ENCODE data around the gene COL19A1. TPM values are rescaled to one million over a fixed set of nuclear protein-coding genes. Genes with fewer than 3 reads are reported as not detected.

COL19A1 gene
- polyA plus RNA-seq, 1 donor (not counting 4 experiments of a cell fraction or from before 2014, with no cell fraction given) = not detected

DNA sequence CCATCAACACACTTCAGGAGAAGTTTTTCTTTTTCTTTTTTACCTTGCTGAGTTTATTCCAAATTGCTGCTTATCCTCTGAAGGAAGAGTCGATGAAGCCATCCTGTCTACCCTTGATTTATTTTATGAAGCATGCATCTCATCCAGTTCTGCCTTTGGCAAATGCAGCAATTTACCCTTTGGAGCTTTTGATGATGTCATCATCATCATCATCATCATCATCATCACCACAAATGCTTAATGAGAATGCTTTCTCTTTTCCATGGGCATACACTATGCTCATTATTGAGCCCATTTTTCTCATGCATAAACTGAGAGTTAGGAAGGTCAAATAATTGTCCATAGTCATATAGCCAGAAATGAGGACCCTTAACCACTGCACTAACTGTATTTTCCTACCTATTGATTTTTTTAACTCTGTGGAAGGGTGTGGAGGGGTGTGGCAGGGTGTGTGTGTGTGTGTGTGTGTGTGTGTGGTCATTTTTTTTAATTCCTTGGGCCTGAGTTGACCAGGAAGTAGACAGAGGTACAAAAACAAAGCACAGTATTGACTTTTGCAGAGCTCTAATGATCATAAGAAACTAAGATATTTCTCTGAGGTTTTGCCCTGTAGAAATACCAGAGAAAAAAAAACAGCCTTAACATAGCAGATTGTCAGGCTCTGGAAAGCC, 353.7 kb downstream of the COL19A1 start:
- DNase-seq (ENCODE audit: low read depth, low spot score) (no peak), FAIRE-seq (no peak)
- dilution Hi-C loops (cut with MboI; ENCODE audit: extremely low pct_ligation_motif_present, low sequenced_read_pairs) = no loop called here
- no peak overlapping the region for H3K4me3 ChIP-seq (ENCODE audit: control insufficient read depth in 2 of 3, extremely low read depth in 1 of 3, insufficient read depth in 2 of 3, low read depth in 1 of 3, low read length in 3 of 3)
- H3K4me2 ChIP-seq (ENCODE audit: control insufficient read depth, extremely low read depth, insufficient read depth, low read depth, low read length) = no peak overlapping the region
- no peak overlapping the region for H2AFZ ChIP-seq (ENCODE audit: control insufficient read depth, low read length)
- H3K4me1 ChIP-seq (ENCODE audit: control insufficient read depth, extremely low read depth, insufficient read depth, low read length) = no peaks in the 10 kb centered on the region
- H3K9ac ChIP-seq (ENCODE audit: control insufficient read depth, extremely low read depth, insufficient read depth, low read length) = no peak overlapping the region
- H3K27ac ChIP-seq (ENCODE audit: control insufficient read depth, insufficient read depth, low read length) = no peak overlapping the region
- H3K9me3 ChIP-seq (ENCODE audit: control insufficient read depth, low read depth, low read length) = no peaks in the 10 kb centered on the region
- no peaks in the 10 kb centered on the region for H3K79me2 ChIP-seq (ENCODE audit: control insufficient read depth, insufficient read depth, low read length)
- TF ChIP-seq, protein P1, sequence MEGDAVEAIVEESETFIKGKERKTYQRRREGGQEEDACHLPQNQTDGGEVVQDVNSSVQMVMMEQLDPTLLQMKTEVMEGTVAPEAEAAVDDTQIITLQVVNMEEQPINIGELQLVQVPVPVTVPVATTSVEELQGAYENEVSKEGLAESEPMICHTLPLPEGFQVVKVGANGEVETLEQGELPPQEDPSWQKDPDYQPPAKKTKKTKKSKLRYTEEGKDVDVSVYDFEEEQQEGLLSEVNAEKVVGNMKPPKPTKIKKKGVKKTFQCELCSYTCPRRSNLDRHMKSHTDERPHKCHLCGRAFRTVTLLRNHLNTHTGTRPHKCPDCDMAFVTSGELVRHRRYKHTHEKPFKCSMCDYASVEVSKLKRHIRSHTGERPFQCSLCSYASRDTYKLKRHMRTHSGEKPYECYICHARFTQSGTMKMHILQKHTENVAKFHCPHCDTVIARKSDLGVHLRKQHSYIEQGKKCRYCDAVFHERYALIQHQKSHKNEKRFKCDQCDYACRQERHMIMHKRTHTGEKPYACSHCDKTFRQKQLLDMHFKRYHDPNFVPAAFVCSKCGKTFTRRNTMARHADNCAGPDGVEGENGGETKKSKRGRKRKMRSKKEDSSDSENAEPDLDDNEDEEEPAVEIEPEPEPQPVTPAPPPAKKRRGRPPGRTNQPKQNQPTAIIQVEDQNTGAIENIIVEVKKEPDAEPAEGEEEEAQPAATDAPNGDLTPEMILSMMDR (optimal IDR thresholded peaks at IDR 0.05 in 1 of 3, IDR thresholded peaks at IDR 0.05 in 1 of 3, conservative IDR thresholded peaks at IDR 0.05 in 1 of 3; ENCODE audit: extremely low read depth in 1 of 3, insufficient read depth in 2 of 3, low read length in 3 of 3) = no peak
- TF ChIP-seq EZH2 (IDR thresholded peaks at IDR 0.05; ENCODE audit: low read length) = no peak
- H3K36me3 ChIP-seq (ENCODE audit: control insufficient read depth in 2 of 2, extremely low read depth in 1 of 2, insufficient read depth in 2 of 2, low read length in 2 of 2) = no peaks in the 10 kb centered on the region
- H3K9me1 ChIP-seq (ENCODE audit: control insufficient read depth, extremely low read depth, insufficient read depth, low read length) = no peaks in the 10 kb centered on the region
- H3K27me3 ChIP-seq (ENCODE audit: control insufficient read depth, extremely low read depth, insufficient read depth, low read length) = peaks cover 31% of the 10 kb centered on the region
- no peaks in the 10 kb centered on the region for H4K20me1 ChIP-seq (ENCODE audit: control insufficient read depth, extremely low read depth, insufficient read depth, low read length)

DNA sequence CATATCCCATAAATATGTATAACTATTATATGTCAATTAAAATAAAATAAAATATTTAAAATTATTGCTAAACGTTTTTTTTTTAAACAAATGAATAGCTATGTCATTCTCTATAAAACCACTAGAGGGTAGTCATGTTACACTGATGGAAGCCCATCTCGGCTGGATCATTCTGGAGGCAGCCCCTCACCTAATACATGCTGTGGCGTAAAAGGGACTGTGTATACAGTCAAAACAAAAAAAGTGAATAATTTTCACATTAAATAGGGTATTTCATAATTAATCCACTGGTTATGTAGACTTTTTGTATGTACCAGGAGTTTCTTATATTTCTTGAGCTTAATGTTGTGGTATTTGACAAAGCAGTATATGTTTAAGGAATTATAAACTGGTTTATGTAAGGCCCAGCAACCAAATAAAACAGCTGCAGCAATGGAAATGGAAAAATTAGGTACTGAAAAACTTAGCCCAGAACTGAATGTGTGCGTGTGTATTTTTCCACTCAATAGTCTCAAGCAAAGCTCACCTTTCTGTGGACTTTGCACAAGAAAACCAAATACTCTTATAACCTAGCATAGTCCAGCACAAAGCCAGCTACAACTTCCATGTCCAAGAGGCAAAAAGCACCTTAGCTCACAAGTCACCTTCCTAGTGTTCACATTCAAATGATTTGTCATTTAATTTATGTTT, 354.8 kb downstream of the COL19A1 start:
- Histone ChIP-seq H3K9me1 (ENCODE audit: control insufficient read depth, extremely low read depth, insufficient read depth, low read length) (no peaks in the 10 kb centered on the region), H3K4me2 (ENCODE audit: control insufficient read depth, extremely low read depth, insufficient read depth, low read depth, low read length) (no peak overlapping the region), H4K20me1 (ENCODE audit: control insufficient read depth, extremely low read depth, insufficient read depth, low read length) (no peaks in the 10 kb centered on the region), H3K36me3 (ENCODE audit: control insufficient read depth in 2 of 2, extremely low read depth in 1 of 2, insufficient read depth in 2 of 2, low read length in 2 of 2) (no peaks in the 10 kb centered on the region), H3K4me1 (ENCODE audit: control insufficient read depth, extremely low read depth, insufficient read depth, low read length) (no peaks in the 10 kb centered on the region), H3K4me3 (ENCODE audit: control insufficient read depth in 2 of 3, extremely low read depth in 1 of 3, insufficient read depth in 2 of 3, low read depth in 1 of 3, low read length in 3 of 3) (no peak overlapping the region), H3K9me3 (ENCODE audit: control insufficient read depth, low read depth, low read length) (no peaks in the 10 kb centered on the region), H2AFZ (ENCODE audit: control insufficient read depth, low read length) (no peak overlapping the region), H3K9ac (ENCODE audit: control insufficient read depth, extremely low read depth, insufficient read depth, low read length) (no peak overlapping the region), H3K27me3 (ENCODE audit: control insufficient read depth, extremely low read depth, insufficient read depth, low read length) (peaks cover 25% of the 10 kb centered on the region), H3K27ac (ENCODE audit: control insufficient read depth, insufficient read depth, low read length) (no peak overlapping the region), H3K79me2 (ENCODE audit: control insufficient read depth, insufficient read depth, low read length) (no peaks in the 10 kb centered on the region)
- dilution Hi-C loops (cut with MboI; ENCODE audit: extremely low pct_ligation_motif_present, low sequenced_read_pairs) = no loop called here
- DNase-seq (ENCODE audit: low read depth, low spot score) = no peak
- no peak for FAIRE-seq
- TF ChIP-seq EZH2 (IDR thresholded peaks at IDR 0.05; ENCODE audit: low read length) = no peak
- TF ChIP-seq, protein P1 (optimal IDR thresholded peaks at IDR 0.05 in 1 of 3, IDR thresholded peaks at IDR 0.05 in 1 of 3, conservative IDR thresholded peaks at IDR 0.05 in 1 of 3; ENCODE audit: extremely low read depth in 1 of 3, insufficient read depth in 2 of 3, low read length in 3 of 3) = peak; percentile 41 to 59 (median 53)

Measured in keratinocyte (primary cell).